Activated CD8-positive, alpha-beta T cell treated with anti-CD3 and anti-CD28 coated beads, Interleukin-2, amount 10 ng/mL, durations not matched to agents 7 days and 5 days (primary cell): Measurements from ENCODE around the gene WFS1. TPM values are rescaled to one million over a fixed set of nuclear protein-coding genes. Genes with fewer than 3 reads are reported as not detected.

Experiments
- ATAC-seq: fragments of 150-1000 bp; cut with Tn5 transposase; one replicate; pipeline ENCODE4 v1.10.0; 2021; ENCODE audit warnings: moderate library complexity
- CTCF ChIA-PET: fragments of 350-600 bp; sonication (Branson Sonifier 250); formaldehyde crosslinking; loops from one replicate; lab custom pipeline; 2021; ENCODE audit warnings: antibody characterized with exemption; lab: Charles Lee
- POLR2A ChIA-PET: fragments of 350-600 bp; sonication (Branson Sonifier 250); formaldehyde crosslinking; loops from one replicate; lab custom pipeline; 2021; ENCODE audit warnings: antibody characterized with exemption; lab: Charles Lee
- DNase-seq: peaks from one replicate; pipeline ENCODE4 v3.0.0-alpha.2; 2020
- H3K27ac Mint-ChIP-seq: one replicate; pipeline ENCODE4 v1.8.0; 2021; ENCODE audit warnings: mild to moderate bottlenecking, mixed read lengths
- H3K27me3 Mint-ChIP-seq: one replicate; pipeline ENCODE4 v1.8.0; 2021; ENCODE audit warnings: low read depth, mixed read lengths
- H3K36me3 Mint-ChIP-seq: one replicate; pipeline ENCODE4 v1.8.0; 2021; ENCODE audit warnings: low read depth, mixed read lengths
- H3K4me1 Mint-ChIP-seq: one replicate; pipeline ENCODE4 v1.8.0; 2021; ENCODE audit warnings: low read depth, mixed read lengths
- H3K4me3 Mint-ChIP-seq: one replicate; pipeline ENCODE4 v1.8.0; 2021; ENCODE audit warnings: mild to moderate bottlenecking, mixed read lengths
- H3K9me3 Mint-ChIP-seq: one replicate; pipeline ENCODE4 v1.8.0; 2022; ENCODE audit warnings: mixed read lengths; ENCODE audit not compliant: insufficient read depth
- total RNA-seq, 2 experiments: library from RNA; stranded (reverse); gene quantifications; one replicate each; pipeline ENCODE4 v1.2.3, GENCODE V29; 2021

The WFS1 gene
- total RNA-seq, 2 experiments from 2014 or later: 0.97 to 1.3 TPM

- Mint-ChIP-seq H3K36me3 (no peaks in the 10 kb centered on the region), H3K27me3 (peaks cover 18% of the 10 kb centered on the region), H3K9me3 (no peaks in the 10 kb centered on the region), H3K27ac (no peak overlapping the region), H3K4me3 (no peak overlapping the region), H3K4me1 (peaks cover 10% of the 10 kb centered on the region)
- DNase-seq: no peak
- ChIA-PET CTCF (interaction anchor here (6.8 kb wide), 1 partner anchor 73 kb away, joined by 226 read pairs; no protein-coding TSS in a partner anchor), POLR2A (no interaction called here)
- ATAC-seq: no peak
These were observed 15.7 kb upstream of the WFS1 start for GRCh38 chr4:6253961-6254360.

GRCh38 chr4:6256141-6256540, 13.5 kb upstream of the WFS1 start:
- POLR2A ChIA-PET: no interaction called here
- CTCF ChIA-PET: no interaction called here
- Mint-ChIP-seq H3K4me3 (no peak overlapping the region), H3K9me3 (no peaks in the 10 kb centered on the region), H3K4me1 (peaks cover 10% of the 10 kb centered on the region), H3K27me3 (peaks cover 19% of the 10 kb centered on the region), H3K27ac (no peak overlapping the region), H3K36me3 (no peaks in the 10 kb centered on the region)
- ATAC-seq: no peak
- DNase-seq: no peak

- ATAC-seq: no peak
- no peaks in the 10 kb centered on the region for H3K36me3 Mint-ChIP-seq
- H3K9me3 Mint-ChIP-seq: no peaks in the 10 kb centered on the region
- ChIA-PET POLR2A (no interaction called here), CTCF (interaction anchor here (1.9 to 5.7 kb wide), 2 partner anchors 70 to 74 kb away, joined by 5 to 28 read pairs; no protein-coding TSS in a partner anchor)
- H3K27me3 Mint-ChIP-seq: peaks cover 21% of the 10 kb centered on the region
- DNase-seq: no peak
- H3K4me3 Mint-ChIP-seq: no peak overlapping the region
- no peak overlapping the region for H3K27ac Mint-ChIP-seq
- H3K4me1 Mint-ChIP-seq: peaks cover 10% of the 10 kb centered on the region
These were observed 12.2 kb upstream of the WFS1 start for GRCh38 chr4:6257247-6258025.

- Mint-ChIP-seq H3K9me3 (no peaks in the 10 kb centered on the region), H3K4me3 (no peak overlapping the region), H3K36me3 (no peaks in the 10 kb centered on the region), H3K27me3 (peaks cover 21% of the 10 kb centered on the region), H3K4me1 (peaks cover 10% of the 10 kb centered on the region), H3K27ac (no peak overlapping the region)
- no peak for ATAC-seq
- POLR2A ChIA-PET: no interaction called here
- CTCF ChIA-PET: interaction anchor here (1.1 to 5.7 kb wide), 3 partner anchors 68 to 74 kb away, joined by 3 to 28 read pairs (median 5); no protein-coding TSS in a partner anchor
- DNase-seq: no peak
These were observed 11.7 kb upstream of the WFS1 start for GRCh38 chr4:6258026-6258360.

- ATAC-seq: no peak
- Mint-ChIP-seq H3K27ac (no peak overlapping the region), H3K36me3 (no peaks in the 10 kb centered on the region), H3K9me3 (no peaks in the 10 kb centered on the region), H3K4me1 (peaks cover 10% of the 10 kb centered on the region), H3K4me3 (no peak overlapping the region), H3K27me3 (peaks cover 21% of the 10 kb centered on the region)
- ChIA-PET POLR2A (no interaction called here), CTCF (interaction anchor here (1.1 to 5.7 kb wide), 4 partner anchors 9 to 73 kb away, joined by 3 to 28 read pairs (median 16); no protein-coding TSS in a partner anchor)
- no peak for DNase-seq
These were observed 10.9 kb upstream of the WFS1 start for GRCh38 chr4:6258741-6259140.

- ChIA-PET POLR2A (no interaction called here), CTCF (interaction anchor here (0.8 to 5.7 kb wide), 3 partner anchors 10 to 72 kb away, joined by 3 to 28 read pairs (median 27); no protein-coding TSS in a partner anchor)
- Mint-ChIP-seq H3K36me3 (no peaks in the 10 kb centered on the region), H3K4me3 (no peak overlapping the region), H3K27ac (no peak overlapping the region), H3K27me3 (peaks cover 21% of the 10 kb centered on the region), H3K9me3 (no peaks in the 10 kb centered on the region), H3K4me1 (peaks cover 11% of the 10 kb centered on the region)
- DNase-seq: no peak
- ATAC-seq: no peak
These were observed 9.8 kb upstream of the WFS1 start for GRCh38 chr4:6259886-6260285.

- no peaks in the 10 kb centered on the region for H3K9me3 Mint-ChIP-seq
- no peak overlapping the region for H3K4me3 Mint-ChIP-seq
- H3K27ac Mint-ChIP-seq: no peak overlapping the region
- ChIA-PET CTCF (interaction anchor here (1.5 to 5.7 kb wide), 3 partner anchors 12 to 69 kb away, joined by 6 to 46 read pairs (median 28); no protein-coding TSS in a partner anchor), POLR2A (no interaction called here)
- H3K27me3 Mint-ChIP-seq: peaks cover 24% of the 10 kb centered on the region
- peaks cover 10% of the 10 kb centered on the region for H3K4me1 Mint-ChIP-seq
- DNase-seq (no peak), ATAC-seq (no peak)
- H3K36me3 Mint-ChIP-seq: no peaks in the 10 kb centered on the region
These were observed 7.5 kb upstream of the WFS1 start for GRCh38 chr4:6262176-6262575.

- Mint-ChIP-seq H3K4me1 (peaks cover 7% of the 10 kb centered on the region), H3K27ac (no peak overlapping the region), H3K4me3 (no peak overlapping the region), H3K36me3 (no peaks in the 10 kb centered on the region), H3K9me3 (no peaks in the 10 kb centered on the region), H3K27me3 (peaks cover 26% of the 10 kb centered on the region)
- CTCF ChIA-PET: interaction anchor here (1.5 to 5.7 kb wide), 3 partner anchors 12 to 69 kb away, joined by 6 to 46 read pairs (median 28); no protein-coding TSS in a partner anchor
- ATAC-seq: no peak
- POLR2A ChIA-PET: no interaction called here
- DNase-seq: no peak
These were observed 6.7 kb upstream of the WFS1 start for GRCh38 chr4:6262847-6263487.

- no peak for ATAC-seq
- Mint-ChIP-seq H3K9me3 (no peaks in the 10 kb centered on the region), H3K27ac (no peak overlapping the region), H3K4me1 (peaks cover 10% of the 10 kb centered on the region), H3K27me3 (peaks cover 28% of the 10 kb centered on the region), H3K36me3 (no peaks in the 10 kb centered on the region), H3K4me3 (no peak overlapping the region)
- POLR2A ChIA-PET: no interaction called here
- DNase-seq: no peak
- CTCF ChIA-PET: interaction anchor here (0.6 to 5.6 kb wide), 11 partner anchors 10 to 129 kb away, joined by 3 to 46 read pairs (median 4); no protein-coding TSS in a partner anchor
These were observed 6.0 kb upstream of the WFS1 start for GRCh38 chr4:6263526-6264224.

GRCh38 chr4:6264225-6264540, 5.5 kb upstream of the WFS1 start:
- no peaks in the 10 kb centered on the region for H3K36me3 Mint-ChIP-seq
- H3K9me3 Mint-ChIP-seq: no peaks in the 10 kb centered on the region
- ATAC-seq (peak; percentile 51), DNase-seq (peak; percentile 45)
- ChIA-PET CTCF (interaction anchor here (0.6 to 5.6 kb wide), 11 partner anchors 9 to 130 kb away, joined by 3 to 46 read pairs (median 4); no protein-coding TSS in a partner anchor), POLR2A (no interaction called here)
- no peak overlapping the region for H3K4me3 Mint-ChIP-seq
- H3K27ac Mint-ChIP-seq: no peak overlapping the region
- H3K27me3 Mint-ChIP-seq: peaks cover 31% of the 10 kb centered on the region
- peaks cover 14% of the 10 kb centered on the region for H3K4me1 Mint-ChIP-seq

- ChIA-PET POLR2A (no interaction called here), CTCF (interaction anchor here (1.3 to 5.6 kb wide), 2 partner anchors 16 to 62 kb away, joined by 3 to 46 read pairs; no protein-coding TSS in a partner anchor)
- Mint-ChIP-seq H3K27me3 (peaks cover 30% of the 10 kb centered on the region), H3K36me3 (no peaks in the 10 kb centered on the region), H3K4me3 (no peak overlapping the region), H3K4me1 (peaks cover 17% of the 10 kb centered on the region), H3K9me3 (no peaks in the 10 kb centered on the region), H3K27ac (no peak overlapping the region)
- no peak for DNase-seq
- ATAC-seq: no peak
These were observed 4.1 kb upstream of the WFS1 start for GRCh38 chr4:6265546-6265945.
